K562 (cell line): Measurements from ENCODE around the gene ARPC1A. TPM values are rescaled to one million over a fixed set of nuclear protein-coding genes. Genes with fewer than 3 reads are reported as not detected.

Experiments used
- ATAC-seq: fragments of 200-7000 bp; cut with Tn5 transposase; 3 replicates; pipeline ENCODE4 v1.9.1; 2020; ENCODE audit warnings: moderate library complexity
- BruUV-seq: library from RNA; stranded (reverse); fragments of 400-500 nt; replicated peaks from 2 replicates; lab custom pipeline; 2021; lab: Mats Ljungman, UMichigan
- CTCF ChIA-PET: fragments of 300-600 bp; formaldehyde crosslinking; extraction: SDS; loops from one replicate; lab custom pipeline; 2021; ENCODE audit warnings: low intra/inter-chr PET ratio; lab: Yijun Ruan, JAX
- POLR2A ChIA-PET: fragments of 300-600, 350-650 bp; sonication (Branson Sonifier 250); formaldehyde crosslinking; extraction: SDS; loops from one replicate; lab custom pipeline; 2021; ENCODE audit warnings: antibody characterized with exemption, inconsistent platforms; lab: Yijun Ruan, JAX
- DNase-seq, 4 experiments: peaks; one replicate each; pipeline versions ENCODE4 v3.0.0 to v3.0.0-alpha.2; 2011 to 2018; ENCODE audit warnings: low spot score in 3 of 4, mixed read lengths in 3 of 4; ENCODE audit errors: extremely low read depth in 1 of 4
- FAIRE-seq: peaks from 2 replicates; lab custom pipeline; 2011; peaks lifted over from hg19 to GRCh38; lab: Jason Lieb, UNC
- H2AFZ ChIP-seq: 2 replicates; pipeline ENCODE4 v1.6.0; 2011; ENCODE audit warnings: low read depth, low read length, control low read depth, inconsistent platforms
- H3K27ac ChIP-seq: fragments of 200-600 bp; 3 replicates; pipeline ENCODE4 v1.8.0; 2011; ENCODE audit warnings: low read depth, mild to moderate bottlenecking, control low read depth, inconsistent platforms, low read length, moderate library complexity, mixed read lengths; ENCODE audit errors: extremely low read depth
- H3K27me3 ChIP-seq, 2 experiments: fragments of 300-600 bp in 1 of 2; 2 replicates in 1 of 2; 3 replicates in 1 of 2; pipeline versions ENCODE4 v1.6.0 to v1.8.0; 2011; ENCODE audit warnings: inconsistent platforms in 2 of 2, low read length in 2 of 2, mild to moderate bottlenecking in 1 of 2, mixed read lengths in 1 of 2, moderate library complexity in 1 of 2; ENCODE audit not compliant: control insufficient read depth in 2 of 2, insufficient read depth in 2 of 2
- H3K36me3 ChIP-seq: fragments of 300-600 bp; 3 replicates; pipeline ENCODE4 v1.8.0; 2011; ENCODE audit warnings: mild to moderate bottlenecking, low read length, inconsistent platforms; ENCODE audit not compliant: control insufficient read depth, insufficient read depth
- H3K4me1 ChIP-seq, 2 experiments: fragments of 200-600 bp in 1 of 2; replicated peaks in 1 of 2; 2 replicates in 1 of 2; 3 replicates in 1 of 2; pipeline versions ENCODE4 v1.5.1 to v1.8.0; 2011; ENCODE audit warnings: inconsistent platforms in 2 of 2, low read length in 2 of 2, mild to moderate bottlenecking in 1 of 2, mixed read lengths in 1 of 2, moderate library complexity in 1 of 2; ENCODE audit not compliant: control insufficient read depth in 2 of 2, insufficient read depth in 2 of 2
- H3K4me2 ChIP-seq: 2 replicates; pipeline ENCODE4 v1.6.1; 2011; ENCODE audit warnings: low read length, control low read depth, inconsistent platforms, mixed read lengths; ENCODE audit not compliant: insufficient read depth
- H3K4me3 ChIP-seq: fragments of 200-600 bp; sonication (generic), shearing (Covaris generic); 2 replicates; pipeline ENCODE4 v1.5.1; 2016; ENCODE audit warnings: control low read depth, inconsistent platforms
- H3K79me2 ChIP-seq: fragments of 200-600 bp; 3 replicates; pipeline ENCODE4 v1.8.0; 2011; ENCODE audit warnings: low read length, inconsistent platforms; ENCODE audit not compliant: control insufficient read depth, insufficient read depth
- H3K9ac ChIP-seq, 2 experiments: 2 replicates each; pipeline versions ENCODE4 v1.6.0 to v1.6.1; 2011; ENCODE audit warnings: low read depth in 2 of 2, low read length in 2 of 2, control low read depth in 1 of 2, inconsistent platforms in 1 of 2, mild to moderate bottlenecking in 1 of 2, mixed read lengths in 1 of 2; ENCODE audit not compliant: insufficient read depth in 1 of 2
- H3K9me1 ChIP-seq: one replicate; pipeline ENCODE4 v1.6.0; 2011; ENCODE audit warnings: inconsistent platforms, mild to moderate bottlenecking, low read length, moderate library complexity; ENCODE audit not compliant: control insufficient read depth, insufficient read depth
- H3K9me3 ChIP-seq: replicated peaks from 2 replicates; pipeline ENCODE4 v1.5.1; 2011; ENCODE audit warnings: low read depth, low read length, inconsistent platforms; ENCODE audit not compliant: control insufficient read depth, insufficient read depth
- H4K20me1 ChIP-seq: replicated peaks from 2 replicates; pipeline ENCODE4 v1.6.1; 2011; ENCODE audit warnings: low read length, inconsistent platforms, mixed read lengths; ENCODE audit not compliant: control insufficient read depth, insufficient read depth
- AFF1 ChIP-seq, 2 experiments: fragments of 450-650 bp; IDR thresholded peaks; 2 replicates each; pipeline ENCODE4 v1.6.1; 2018; ENCODE audit warnings: mild to moderate bottlenecking in 2 of 2, low read depth in 1 of 2; ENCODE audit not compliant: partially characterized antibody in 2 of 2
- CEBPG ChIP-seq, 3 experiments: fragments of 200-800 bp in 1 of 3; sonication (Bioruptor generic) in 1 of 3; sonication (generic) in 1 of 3; formaldehyde crosslinking in 1 of 3; IDR thresholded peaks in 2 of 3; conservative IDR thresholded peaks in 1 of 3; 2 replicates each; pipeline versions ENCODE4 v1.6.1 to v1.8.0; 2016 to 2022; ENCODE audit warnings: missing compliant biosample characterization in 2 of 3, missing genetic modification characterization in 2 of 3, mild to moderate bottlenecking in 1 of 3, missing genetic modification reagents in 1 of 3
- HNRNPL ChIP-seq: fragments of 200-400 bp; formaldehyde crosslinking; IDR thresholded peaks from 2 replicates; pipeline ENCODE4 v1.6.1; 2017; ENCODE audit warnings: low read depth, mild to moderate bottlenecking, low read length
- JUN ChIP-seq, 2 experiments: sonication (generic) in 1 of 2; formaldehyde crosslinking in 1 of 2; IDR thresholded peaks; 2 replicates each; pipeline versions ENCODE4 v1.6.1 to v1.8.0; 2012 to 2022; ENCODE audit warnings: borderline replicate concordance in 2 of 2, mild to moderate bottlenecking in 2 of 2, improper control_type of control experiment in 1 of 2, low read depth in 1 of 2, low read length in 1 of 2, missing genetic modification reagents in 1 of 2
- MAFF ChIP-seq: IDR thresholded peaks from 2 replicates; pipeline ENCODE4 v1.6.1; 2012; ENCODE audit warnings: low read length, improper control_type of control experiment
- NR1H2 ChIP-seq: sonication (generic); formaldehyde crosslinking; IDR thresholded peaks from 2 replicates; pipeline ENCODE4 v1.4.0; 2020; ENCODE audit warnings: mild to moderate bottlenecking, missing genetic modification reagents
- PRPF4 ChIP-seq: fragments of 200-400 bp; formaldehyde crosslinking; IDR thresholded peaks from one replicate; pipeline ENCODE4 v1.6.1; 2017; ENCODE audit warnings: low read length, low read depth, mild to moderate bottlenecking; ENCODE audit not compliant: insufficient read depth, poor library complexity, severe bottlenecking
- SAFB2 ChIP-seq: fragments of 200-400 bp; formaldehyde crosslinking; IDR thresholded peaks from 2 replicates; pipeline ENCODE4 v1.6.1; 2018; ENCODE audit warnings: borderline replicate concordance, low read length, low read depth, moderate library complexity; ENCODE audit not compliant: severe bottlenecking
- TGIF2 ChIP-seq: sonication (generic); formaldehyde crosslinking; IDR thresholded peaks from 2 replicates; pipeline ENCODE4 v1.8.1; 2022; ENCODE audit warnings: mild to moderate bottlenecking, missing genetic modification reagents, moderate library complexity
- THAP12 ChIP-seq: fragments of 250-450 bp; sonication (Bioruptor Pico); IDR thresholded peaks from 2 replicates; pipeline ENCODE4 v1.9.0; 2021; ENCODE audit warnings: mild to moderate bottlenecking, inconsistent platforms
- ZKSCAN8 ChIP-seq: fragments of 200-800 bp; sonication (Bioruptor generic); IDR thresholded peaks from 2 replicates; pipeline ENCODE4 v1.6.1; 2016; ENCODE audit warnings: missing genetic modification characterization, missing compliant biosample characterization
- ZNF444 ChIP-seq: fragments of 250-450 bp; sonication (Bioruptor Pico); IDR thresholded peaks from 2 replicates; pipeline ENCODE4 v1.4.0; 2020; ENCODE audit warnings: mild to moderate bottlenecking, moderate library complexity
- WGBS: fragments of 100-300 bp; shearing (Covaris generic); methylation state at CpG from one replicate; pipeline ENCODE4 v1.1.6; 2016; ENCODE audit warnings: low coverage, mixed read lengths; ENCODE audit not compliant: insufficient coverage; ENCODE audit errors: missing lambda C conversion rate; 5-methylcytosine and 5-hydroxymethylcytosine counted together
- in situ Hi-C: fragments of 300-500 bp; cut with MboI; formaldehyde crosslinking; loops from 4 replicates; pipeline ENCODE4 v1.15.0; 2018; ENCODE audit warnings: inconsistent platforms, mixed read lengths
- intact Hi-C: fragments of 100-400 bp; cut with micrococcal nuclease; formaldehyde crosslinking; loops from 2 replicates; pipeline ENCODE4 v1.14.2; 2022
- polyA plus RNA-seq, 8 experiments: library from polyadenylated mRNA; depleted of rRNA in 4 of 8; stranded (reverse) in 5 of 8; unstranded in 3 of 8; fragments of >200 nt; fragmentation: Nextera tagmentation in 2 of 8; fragmentation: Illumina TruSeq in 1 of 8; extraction: Ambion mirVana in 2 of 8; extraction: Trizol in 1 of 8; gene quantifications; 2 replicates each; pipeline versions ENCODE4 v1.2.1 to v1.2.3, GENCODE V29; 2011 to 2014; ENCODE audit warnings: inconsistent platforms in 1 of 8, missing spikeins in 1 of 8
- total RNA-seq, 7 experiments: library from RNA; depleted of rRNA in 6 of 7; stranded (reverse); fragments of >200 nt in 6 of 7; fragmentation: Illumina TruSeq in 2 of 7; extraction: Trizol in 2 of 7; gene quantifications; 2 replicates each; pipeline versions ENCODE4 v1.2.1 to v1.2.3, GENCODE V29; 2011 to 2021; ENCODE audit warnings: low replicate concordance in 1 of 7

ARPC1A gene
- total and polyA plus RNA-seq, 9 of the 15 experiments (the other 6 are each of a cell fraction or from before 2014, with no cell fraction given) = 39.5 to 151 (median 86.1) TPM

- POLR2A ChIA-PET = interaction anchor here (0.6 kb wide), 1 partner anchor 214 kb away, joined by 5 read pairs; no protein-coding TSS in a partner anchor
- peak overlapping the region; percentile 93 to 97 for H3K9ac ChIP-seq
- FAIRE-seq = no peak
- under 1% methylated on average over 10 of the region's 10 CpGs for WGBS
- CTCF ChIA-PET = no interaction called here
- in situ Hi-C loops = no loop called here
- no peak for TF ChIP-seq ZNF444 (CRISPR knock-in tag)
- no peak for TF ChIP-seq THAP12 (CRISPR knock-in tag)
- 0 out of 2 replicates have a peak, but pooled peaks have one; percentile 11 for TF ChIP-seq NR1H2 (CRISPR knock-in tag)
- no peak for TF ChIP-seq HNRNPL
- peak; percentile 1 for TF ChIP-seq PRPF4
- no peak for TF ChIP-seq SAFB2
- TF ChIP-seq CEBPG (CRISPR knock-in tag; IDR thresholded peaks at IDR 0.05) = 0 out of 2 replicates have a peak, but pooled peaks have one; percentile 3
- TF ChIP-seq CEBPG (tag; conservative IDR thresholded peaks at IDR 0.05 in 1 of 2, IDR thresholded peaks at IDR 0.05 in 1 of 2) = no peak
- TF ChIP-seq AFF1 (IDR thresholded peaks at IDR 0.05; ENCODE audit: low read depth in 1 of 2, partially characterized antibody in 2 of 2) = peak in 1 of 2 experiments; percentile 7
- TF ChIP-seq MAFF = no peak
- no peak for TF ChIP-seq TGIF2
- TF ChIP-seq ZKSCAN8 (CRISPR knock-in tag) = peak; percentile 97
- TF ChIP-seq JUN (IDR thresholded peaks at IDR 0.05; ENCODE audit: borderline replicate concordance, low read depth, low read length) = no peak
- 0 out of 2 replicates have a peak, but pooled peaks have one; percentile 3 for TF ChIP-seq JUN (CRISPR knock-in tag; IDR thresholded peaks at IDR 0.05; ENCODE audit: borderline replicate concordance)
- H4K20me1 ChIP-seq = no peaks in the 10 kb centered on the region
- intact Hi-C loops = loop anchor here (5.0 kb wide), 2 partner anchors 36 to 61 kb away; no protein-coding TSS in a partner anchor
- H3K9me1 ChIP-seq = no peaks in the 10 kb centered on the region
- peak overlapping the region; percentile 98 for H2AFZ ChIP-seq
- no peak for ATAC-seq
- H3K36me3 ChIP-seq = peaks cover 9% of the 10 kb centered on the region; the same call in 2 of the 3 replicates
- peaks cover 31 to 39% of the 10 kb centered on the region in 2 experiments for H3K4me1 ChIP-seq
- H3K4me3 ChIP-seq = peak overlapping the region; percentile 85
- no TSS peak for BruUV-seq
- no peaks in the 10 kb centered on the region for H3K27me3 ChIP-seq
- no peaks in the 10 kb centered on the region for H3K9me3 ChIP-seq
- peak overlapping the region; percentile 84 for H3K27ac ChIP-seq
- no peak for DNase-seq
- peak overlapping the region; percentile 99 for H3K4me2 ChIP-seq
- H3K79me2 ChIP-seq = peaks cover 65% of the 10 kb centered on the region
Measured at GRCh38 chr7:99326408-99326782, 697 bp downstream of the ARPC1A start.
